Thymus (tissue), 11 donors: Measurements from ENCODE around the gene ENTREP1. TPM values are rescaled to one million over a fixed set of nuclear protein-coding genes. Genes with fewer than 3 reads are reported as not detected.
"Not testable (repeated sequence)": the region's sequence is repeated elsewhere in the genome, so short reads cannot be mapped to it uniquely, and the experiment has no call there.

Experiments
- DNase-seq, 9 donors: peaks; one replicate each; pipeline ENCODE4 v3.0.0-alpha.2; 2013; ENCODE audit warnings: low spot score in 9 of 9, low read depth in 6 of 9, missing footprints in 1 of 9
- H3K27ac ChIP-seq, 2 donors: one replicate each; pipeline ENCODE4 v1.5.1; 2013; ENCODE audit warnings: control low read depth in 1 of 2, low read depth in 1 of 2, low read length in 1 of 2, mild to moderate bottlenecking in 1 of 2, moderate library complexity in 1 of 2
- H3K27me3 ChIP-seq, 2 donors: one replicate each; pipeline ENCODE4 v1.5.1; 2013; ENCODE audit warnings: low read length in 1 of 2; ENCODE audit not compliant: control insufficient read depth in 2 of 2, insufficient read depth in 1 of 2
- H3K36me3 ChIP-seq, 2 donors: one replicate each; pipeline ENCODE4 v1.5.1; 2013; ENCODE audit warnings: low read length in 1 of 2, mild to moderate bottlenecking in 1 of 2, moderate library complexity in 1 of 2; ENCODE audit not compliant: control insufficient read depth in 2 of 2, insufficient read depth in 2 of 2
- H3K4me1 ChIP-seq, 2 donors: one replicate each; pipeline ENCODE4 v1.5.1; 2013; ENCODE audit warnings: low read length in 2 of 2; ENCODE audit not compliant: control insufficient read depth in 2 of 2, insufficient read depth in 2 of 2
- H3K4me3 ChIP-seq, 2 donors: one replicate each; pipeline ENCODE4 v1.5.1; 2013; ENCODE audit warnings: low read length in 2 of 2, control low read depth in 1 of 2, mild to moderate bottlenecking in 1 of 2
- H3K9me3 ChIP-seq, 2 donors: one replicate each; pipeline ENCODE4 v1.5.1; 2013; ENCODE audit warnings: low read length in 1 of 2, mild to moderate bottlenecking in 1 of 2; ENCODE audit not compliant: control insufficient read depth in 2 of 2, insufficient read depth in 1 of 2
- WGBS: extraction: QIAGEN DNeasy Blood & Tissue Kit; methylation state at CpG from one replicate; pipeline ENCODE4 v1.1.7; 2013; 5-methylcytosine and 5-hydroxymethylcytosine counted together
- polyA plus RNA-seq: library from polyadenylated mRNA; stranded (reverse); fragments of 200-250 nt; gene quantifications from one replicate; pipeline ENCODE4 v1.2.3, GENCODE V29; 2013
- total RNA-seq: library from RNA; stranded (reverse); fragments of 120-200 nt; gene quantifications from one replicate; pipeline ENCODE4 v1.2.4, GENCODE V29; 2013
- donor health status: healthy.

ENTREP1 gene
- total and polyA plus RNA-seq, 2 donors, result 4.1 to 16.1 TPM

- H3K36me3 ChIP-seq, DNase-seq, H3K4me1 ChIP-seq, H3K9me3 ChIP-seq, H3K27ac ChIP-seq, H3K4me3 ChIP-seq: not testable (repeated sequence)
- H3K27me3 ChIP-seq, result peaks cover 0 to 15% of the 10 kb centered on the region in 2 donors
- WGBS, result 95% methylated on average over 6 of the region's 6 CpGs
These were observed 84.9 kb downstream of the ENTREP1 start for GRCh38 chr9:69409936-69410335.

- 97% methylated on average over 3 of the region's 3 CpGs for WGBS
- Histone ChIP-seq H3K9me3 (no peaks in the 10 kb centered on the region), H3K27ac (no peak overlapping the region), H3K4me1 (no peaks in the 10 kb centered on the region), H3K36me3 (no peaks in the 10 kb centered on the region), H3K4me3 (no peak overlapping the region), H3K27me3 (peaks cover 0 to 15% of the 10 kb centered on the region in 2 donors)
- no peak for DNase-seq
These were observed 86.2 kb downstream of the ENTREP1 start for GRCh38 chr9:69411246-69411645.

GRCh38 chr9:69411931-69412740 is 87.1 kb downstream of the ENTREP1 start:
- no peak for DNase-seq
- Histone ChIP-seq H3K4me3 (no peak overlapping the region), H3K27me3 (peaks cover 0 to 15% of the 10 kb centered on the region in 2 donors), H3K4me1 (no peaks in the 10 kb centered on the region), H3K36me3 (no peaks in the 10 kb centered on the region), H3K27ac (no peak overlapping the region), H3K9me3 (no peaks in the 10 kb centered on the region)
- 79% methylated on average over 52 of the region's 52 CpGs for WGBS

- Histone ChIP-seq H3K27ac (no peak overlapping the region), H3K4me3 (no peak overlapping the region), H3K9me3 (no peaks in the 10 kb centered on the region), H3K36me3 (no peaks in the 10 kb centered on the region), H3K27me3 (peaks cover 0 to 15% of the 10 kb centered on the region in 2 donors), H3K4me1 (no peaks in the 10 kb centered on the region)
- 55% methylated on average over 20 of the region's 20 CpGs for WGBS
- DNase-seq, result no peak
These were observed 87.7 kb downstream of the ENTREP1 start for GRCh38 chr9:69412741-69413150.

GRCh38 chr9:69420611-69421270 is 95.7 kb downstream of the ENTREP1 start:
- WGBS, result 93% methylated on average over 10 of the region's 10 CpGs
- no peaks in the 10 kb centered on the region for H3K9me3 ChIP-seq
- no peaks in the 10 kb centered on the region for H3K27me3 ChIP-seq
- no peak overlapping the region for H3K4me3 ChIP-seq
- no peak overlapping the region for H3K27ac ChIP-seq
- no peak for DNase-seq
- no peaks in the 10 kb centered on the region for H3K4me1 ChIP-seq
- no peaks in the 10 kb centered on the region for H3K36me3 ChIP-seq

GRCh38 chr9:69421908-69422801 is 97.1 kb downstream of the ENTREP1 start:
- H3K4me1 ChIP-seq, result no peaks in the 10 kb centered on the region
- H3K36me3 ChIP-seq, result no peaks in the 10 kb centered on the region
- no peak overlapping the region for H3K4me3 ChIP-seq
- 66% methylated on average over 16 of the region's 16 CpGs for WGBS
- DNase-seq, result peak; percentile 13 to 68 (median 38)
- no peak overlapping the region for H3K27ac ChIP-seq
- H3K9me3 ChIP-seq, result no peaks in the 10 kb centered on the region
- no peaks in the 10 kb centered on the region for H3K27me3 ChIP-seq

GRCh38 chr9:69425136-69425801 is 100.3 kb downstream of the ENTREP1 start:
- Histone ChIP-seq H3K9me3 (no peaks in the 10 kb centered on the region), H3K4me3 (no peak overlapping the region), H3K36me3 (no peaks in the 10 kb centered on the region), H3K4me1 (no peaks in the 10 kb centered on the region), H3K27ac (no peak overlapping the region), H3K27me3 (no peaks in the 10 kb centered on the region)
- 95% methylated on average over 17 of the region's 17 CpGs for WGBS
- DNase-seq, result no peak

GRCh38 chr9:69427286-69427685 is 102.3 kb downstream of the ENTREP1 start:
- Histone ChIP-seq H3K27me3 (no peaks in the 10 kb centered on the region), H3K27ac (no peak overlapping the region), H3K36me3 (no peaks in the 10 kb centered on the region), H3K9me3 (no peaks in the 10 kb centered on the region), H3K4me1 (no peaks in the 10 kb centered on the region), H3K4me3 (no peak overlapping the region)
- DNase-seq, result no peak
- WGBS, result 94% methylated on average over 4 of the region's 4 CpGs
